Measurements from ENCODE around the gene SMARCC2.

The SMARCC2 gene

GRCh38 chr12:56189099-56189917 lies at the start of gene SMARCC2:
Gene SMARCC2, minus strand, starts transcription at chr12:56189483. Its CDS starts 22 bp downstream, at chr12:56189461.
- peak; percentile 90 for DNase-seq (ENCODE audit: low spot score)

- DNase-seq (ENCODE audit: low spot score), result no peak
Measured at GRCh38 chr12:56237552-56237951, 48.3 kb upstream of the SMARCC2 start.

GRCh38 chr12:56236985-56237384 lies 47.7 kb upstream of the SMARCC2 start:
- no peak for DNase-seq (ENCODE audit: low spot score)

- no peak for DNase-seq (ENCODE audit: low spot score)
Measured at GRCh38 chr12:56236091-56236490, 46.8 kb upstream of the SMARCC2 start.

- no peak for DNase-seq (ENCODE audit: low spot score)
Measured at GRCh38 chr12:56234746-56235436, 45.6 kb upstream of the SMARCC2 start.

GRCh38 chr12:56231184-56231582 lies 41.9 kb upstream of the SMARCC2 start:
- DNase-seq (ENCODE audit: low spot score), result no peak

GRCh38 chr12:56230432-56231183 lies 41.3 kb upstream of the SMARCC2 start:
- no peak for DNase-seq (ENCODE audit: low spot score)

- DNase-seq (ENCODE audit: low spot score), result no peak
Measured at GRCh38 chr12:56229916-56230431, 40.7 kb upstream of the SMARCC2 start, which contains the start of gene SLC39A5. Gene SLC39A5, plus strand, starts transcription at chr12:56230051. Its CDS starts 1,224 bp downstream, at chr12:56231275.

- DNase-seq (ENCODE audit: low spot score), result no peak
Measured at GRCh38 chr12:56229082-56229481, 39.8 kb upstream of the SMARCC2 start.

- no peak for DNase-seq (ENCODE audit: low spot score)
Measured at GRCh38 chr12:56224954-56225353, 35.7 kb upstream of the SMARCC2 start.

GRCh38 chr12:56224102-56224701 lies 34.9 kb upstream of the SMARCC2 start, which contains the start of gene NABP2:
Gene NABP2, plus strand, starts transcription at chr12:56224342. Its CDS starts 515 bp downstream, at chr12:56224857.
- DNase-seq (ENCODE audit: low spot score), result peak; percentile 96

- no peak for DNase-seq (ENCODE audit: low spot score)
Measured at GRCh38 chr12:56223571-56224101, 34.4 kb upstream of the SMARCC2 start.

- no peak for DNase-seq (ENCODE audit: low spot score)
Measured at GRCh38 chr12:56222531-56222895, 33.2 kb upstream of the SMARCC2 start.

- peak; percentile 98 for DNase-seq (ENCODE audit: low spot score)
Measured at GRCh38 chr12:56221757-56222530, 32.7 kb upstream of the SMARCC2 start, which contains the start of gene RNF41. Gene RNF41, minus strand, starts transcription at chr12:56221922. Its CDS starts 7,875 bp downstream, at chr12:56214047.

GRCh38 chr12:56221232-56221756 lies 32.0 kb upstream of the SMARCC2 start:
- DNase-seq (ENCODE audit: low spot score), result peak; percentile 66

GRCh38 chr12:56220611-56221231 lies 31.4 kb upstream of the SMARCC2 start:
- no peak for DNase-seq (ENCODE audit: low spot score)

GRCh38 chr12:56219840-56220239 lies 30.6 kb upstream of the SMARCC2 start:
- no peak for DNase-seq (ENCODE audit: low spot score)

- no peak for DNase-seq (ENCODE audit: low spot score)
Measured at GRCh38 chr12:56216461-56216860, 27.2 kb upstream of the SMARCC2 start.

GRCh38 chr12:56213878-56214277 lies 24.6 kb upstream of the SMARCC2 start:
- no peak for DNase-seq (ENCODE audit: low spot score)

- no peak for DNase-seq (ENCODE audit: low spot score)
Measured at GRCh38 chr12:56212361-56212760, 23.1 kb upstream of the SMARCC2 start.
